Renal pelvis (tissue), 12 donors: ENCODE measurements around the gene IQCH. TPM values are rescaled to one million over a fixed set of nuclear protein-coding genes. Genes with fewer than 3 reads are reported as not detected.

Source experiments
- DNase-seq: peaks from one replicate; pipeline ENCODE4 v3.0.0-alpha.2; 2013
- long read RNA-seq, 16 experiments: transcript quantifications; one replicate each; lab custom pipeline, GENCODE V29; 2026
- polyA plus RNA-seq, 3 donors: library from polyadenylated mRNA; unstranded; fragments of 120-200 nt; gene quantifications; one replicate each; pipeline ENCODE4 v1.2.1, GENCODE V29; 2013; ENCODE audit not compliant: insufficient read length in 3 of 3

IQCH gene
- polyA plus RNA-seq: 10 to 100 TPM in 1 of 3 donors, 1 to 10 TPM in 2; 7.7 to 10.1 (median 7.8) TPM
- long read RNA-seq, donor 1, partial matches to known transcripts: 0 of 13 reads
- long read RNA-seq, donor 1, other reads (novel, unspliced or antisense): 13 of 13 reads
- long read RNA-seq, donor 2, partial matches to known transcripts: 0 of 5 reads
- long read RNA-seq, donor 2, other reads (novel, unspliced or antisense): 5 of 5 reads
- long read RNA-seq, donor 3: 0 reads
- long read RNA-seq, donor 4: 0 reads
- long read RNA-seq, donor 5: 0 reads
- long read RNA-seq, donor 6: 0 reads
- long read RNA-seq, donor 7: 0 reads
- long read RNA-seq, donor 8: 0 reads
- long read RNA-seq, donor 9: 0 reads
- long read RNA-seq, donor 10, partial matches to known transcripts: 0 of 16 reads
- long read RNA-seq, donor 10, other reads (novel, unspliced or antisense): 16 of 16 reads
- long read RNA-seq, donor 11: 0 reads
- long read RNA-seq, donor 12, partial matches to known transcripts: 0 of 7 reads
- long read RNA-seq, donor 12, other reads (novel, unspliced or antisense): 7 of 7 reads
- long read RNA-seq, donor 13: 0 reads
- long read RNA-seq, donor 14: 0 reads
- long read RNA-seq, donor 15: 0 reads
- long read RNA-seq, donor 16, partial matches to known transcripts: 0 of 6 reads
- long read RNA-seq, donor 16, other reads (novel, unspliced or antisense): 6 of 6 reads

DNA sequence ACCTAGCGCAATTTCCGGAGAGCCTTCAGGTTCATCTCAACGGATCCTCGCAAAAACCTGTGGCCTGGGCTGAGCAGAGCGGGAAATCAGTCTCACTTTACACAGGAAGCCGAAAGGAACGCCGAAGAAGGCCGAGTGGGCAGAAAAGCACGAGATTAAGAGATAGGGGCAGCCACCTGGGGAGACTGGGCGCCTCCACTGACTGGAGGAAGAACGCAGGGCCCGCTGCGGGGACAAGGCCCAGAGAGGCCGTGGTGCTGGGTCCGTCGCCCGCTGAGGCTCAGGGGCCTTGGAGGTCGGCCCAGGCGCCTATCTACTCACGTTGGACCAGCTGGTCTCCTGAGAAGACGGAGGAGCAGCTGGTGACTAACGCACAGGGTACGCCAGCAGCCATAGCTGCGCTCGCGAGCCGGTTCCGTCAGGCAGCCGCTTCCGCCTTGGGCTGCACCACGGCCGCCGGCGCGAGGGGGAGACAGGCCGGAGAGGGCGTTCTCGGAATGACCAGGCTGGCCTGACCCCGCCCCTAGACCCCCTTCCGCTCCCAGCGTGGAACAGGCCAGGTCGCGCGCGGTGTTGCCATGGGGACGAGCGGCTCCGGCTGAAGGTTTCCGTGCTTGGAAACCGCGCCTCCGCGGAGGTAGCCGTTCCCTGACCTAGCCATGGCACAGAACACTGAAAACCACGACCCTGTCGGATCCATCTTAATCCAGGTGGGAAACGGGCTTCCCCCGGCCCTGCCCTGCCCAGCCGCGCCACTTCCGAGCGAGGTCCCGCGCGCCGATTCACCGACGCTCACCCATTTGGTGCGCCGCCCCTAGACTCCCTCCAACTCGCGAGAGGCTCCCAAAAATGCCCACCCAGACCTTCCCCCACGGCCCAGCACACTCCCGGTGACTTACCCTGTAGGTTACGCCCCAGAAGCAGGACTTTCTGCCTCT, at the start of gene IQCH, which contains the start of gene AAGAB:
TSS of gene IQCH (plus strand) at position 549 of the 938 bp plus-strand sequence. CDS start at position 660, 111 bp downstream.
TSS of gene AAGAB (minus strand) at position 424 of the 938 bp plus-strand sequence. CDS start at position 394, 30 bp downstream.
- DNase-seq: peak; percentile 96

DNA sequence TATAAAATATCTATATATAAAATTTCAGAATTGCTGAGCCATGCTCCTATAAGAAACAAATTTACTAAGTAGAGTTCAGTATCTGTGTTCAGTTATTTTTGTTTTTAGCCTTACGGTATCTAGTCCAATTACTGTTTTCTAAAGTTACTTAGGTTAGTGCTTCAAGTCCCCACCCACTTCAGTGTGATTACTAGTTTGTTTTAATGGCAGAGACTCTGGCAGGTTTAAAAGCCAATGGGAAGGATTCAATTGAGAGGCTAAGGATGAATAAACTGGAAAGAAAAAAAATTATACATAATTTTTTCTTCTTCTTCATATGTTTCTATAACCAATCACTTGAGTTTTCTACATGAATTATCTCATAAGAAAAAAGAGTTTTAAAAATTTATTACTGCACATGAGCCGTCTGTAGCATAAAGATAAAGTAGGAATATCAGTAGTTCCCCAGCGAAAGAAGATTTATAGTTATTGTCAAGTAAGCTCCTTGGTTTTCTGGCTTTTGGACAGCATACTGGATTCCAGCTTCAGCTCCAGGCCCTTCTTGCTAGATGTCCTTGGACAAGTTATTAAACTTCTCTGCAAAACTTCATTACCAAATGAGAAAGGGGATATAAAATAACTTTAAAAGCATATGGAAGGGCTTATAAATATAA, 46.9 kb upstream of the IQCH start:
- DNase-seq: no peak

DNA sequence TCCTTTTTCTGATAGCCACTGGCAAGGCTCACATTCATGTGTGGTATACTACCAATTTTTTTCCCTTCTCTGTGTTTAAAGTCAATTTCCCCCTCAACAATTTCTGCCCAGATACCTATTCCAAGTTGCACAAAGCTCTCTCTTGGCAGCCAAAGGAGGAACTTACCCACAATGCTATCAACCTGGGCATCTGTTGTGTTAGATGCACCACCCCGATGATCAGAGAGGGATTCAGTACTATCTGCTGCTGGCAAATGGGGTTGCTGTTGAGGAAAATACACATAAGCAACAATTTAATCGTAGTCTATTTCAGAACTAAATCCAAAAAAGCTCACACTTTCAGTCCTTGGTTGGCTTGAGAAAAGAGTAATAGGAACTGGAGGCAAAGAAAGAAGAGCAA, 46.2 kb upstream of the IQCH start:
- no peak for DNase-seq

GRCh38 chr15:67210555-67211168, 43.9 kb upstream of the IQCH start:
- no peak for DNase-seq

GRCh38 chr15:67212684-67213367, 41.8 kb upstream of the IQCH start:
- DNase-seq: no peak

DNA sequence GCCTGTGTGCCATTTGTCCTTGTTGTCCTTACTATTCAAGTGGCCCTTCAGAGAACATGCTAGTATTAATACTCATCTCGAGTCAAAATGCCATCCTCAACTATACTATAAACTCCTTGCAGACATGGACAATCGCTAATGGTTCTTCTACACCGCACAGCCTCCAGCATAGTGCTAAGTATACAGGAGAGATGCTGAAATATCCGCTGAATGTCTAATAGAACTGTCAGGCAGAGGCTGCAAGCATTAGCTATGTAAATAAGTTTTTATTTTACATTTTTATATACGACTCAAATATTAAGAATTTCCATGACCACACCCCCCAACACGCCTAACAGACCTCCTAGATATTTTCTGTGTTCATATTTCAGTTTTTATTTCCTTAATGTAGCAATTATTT, 39.5 kb upstream of the IQCH start:
- DNase-seq: no peak

DNA sequence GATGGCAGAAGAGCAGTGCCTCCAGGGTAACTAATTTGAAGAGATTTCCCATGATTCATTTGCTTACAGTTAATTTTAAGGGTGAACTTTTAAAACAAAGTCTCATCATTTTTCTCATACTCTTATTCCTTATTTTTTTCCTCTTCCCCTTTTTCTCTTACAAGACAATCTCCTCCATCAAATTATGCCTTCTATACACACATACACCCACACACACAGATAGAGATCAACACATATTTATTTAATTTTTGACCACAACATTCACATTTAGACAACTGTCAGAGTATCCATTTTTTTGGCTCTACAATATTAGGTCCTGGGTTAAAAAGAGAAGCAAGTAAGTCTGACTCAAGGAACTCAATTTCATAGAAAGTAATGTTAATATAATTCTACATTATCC, 37.7 kb upstream of the IQCH start:
- no peak for DNase-seq

- DNase-seq: no peak
Observed at GRCh38 chr15:67218428-67218827, 36.2 kb upstream of the IQCH start.

DNA sequence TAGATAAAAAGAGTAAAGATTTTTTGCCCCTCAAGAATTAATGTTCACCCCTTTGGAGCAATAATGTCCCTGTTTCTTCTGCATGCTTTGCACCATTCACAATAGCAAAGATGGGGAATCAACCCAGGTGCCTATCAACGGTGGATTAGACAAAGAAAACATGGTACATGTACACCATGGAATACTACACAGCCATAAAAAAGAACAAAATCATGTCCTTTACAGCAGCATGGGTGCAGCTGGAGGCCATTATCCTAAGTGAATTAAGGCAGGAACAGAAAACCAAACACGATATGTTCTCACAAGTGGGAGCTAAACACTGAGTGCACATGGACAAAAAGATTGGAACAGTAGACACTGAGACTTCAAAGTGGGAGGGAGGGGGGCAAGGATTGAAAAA, 35.3 kb upstream of the IQCH start:
- DNase-seq: no peak

DNA sequence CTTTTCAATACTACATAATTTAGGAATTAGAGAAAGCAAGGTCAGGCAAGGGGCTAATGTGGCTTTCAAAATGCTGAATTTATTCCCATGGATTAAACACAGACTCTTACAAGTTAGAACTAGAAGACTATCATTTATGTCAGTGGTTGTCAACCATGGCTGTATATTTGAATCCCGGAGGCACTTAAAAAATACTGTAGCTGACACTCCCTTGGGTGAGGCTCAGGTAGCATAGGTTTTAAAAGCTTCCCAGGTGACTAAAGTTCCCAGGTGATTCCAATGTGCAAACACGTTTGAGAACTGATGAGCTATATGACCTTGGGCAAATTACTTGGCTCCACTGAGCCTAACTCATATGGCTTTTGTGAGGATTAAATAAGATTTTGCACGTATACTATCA, 29.7 kb upstream of the IQCH start:
- no peak for DNase-seq

DNA sequence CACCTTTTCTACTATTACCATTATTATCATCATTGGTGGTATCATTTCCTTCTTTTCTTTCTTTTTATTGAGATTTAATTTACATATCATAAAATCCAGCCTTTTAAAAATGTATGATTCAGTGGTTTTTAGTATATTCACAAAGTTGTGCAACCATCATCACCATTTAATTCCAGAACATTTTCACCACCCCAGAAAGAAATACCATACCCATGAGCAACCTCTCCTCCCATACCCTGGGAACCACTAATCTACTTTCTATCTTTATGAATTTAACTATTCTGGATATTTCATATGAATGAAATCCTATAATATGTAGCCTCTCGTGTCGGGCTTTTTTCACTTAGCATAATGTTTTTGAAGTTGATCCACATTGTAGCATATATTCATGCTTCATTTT, 29.2 kb upstream of the IQCH start:
- no peak for DNase-seq

DNA sequence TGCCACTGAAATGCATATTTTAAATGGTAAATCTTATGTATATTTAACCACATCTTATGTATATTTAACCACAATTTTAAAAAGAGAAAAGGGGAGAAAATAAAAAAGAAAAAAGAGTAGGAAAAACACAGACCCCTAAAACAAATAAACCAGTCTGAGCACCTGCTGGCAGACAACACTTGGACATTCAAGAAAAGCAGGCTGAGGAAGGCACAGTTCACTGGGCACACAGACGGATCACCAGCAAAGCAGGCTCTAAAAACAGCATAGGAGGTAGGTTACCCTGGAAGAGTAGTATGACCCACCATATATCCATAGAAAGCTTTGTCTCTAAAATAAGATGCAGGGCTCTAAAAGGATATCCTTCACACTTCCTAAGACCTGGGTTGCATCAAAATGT, 27.2 kb upstream of the IQCH start:
- DNase-seq: no peak

DNA sequence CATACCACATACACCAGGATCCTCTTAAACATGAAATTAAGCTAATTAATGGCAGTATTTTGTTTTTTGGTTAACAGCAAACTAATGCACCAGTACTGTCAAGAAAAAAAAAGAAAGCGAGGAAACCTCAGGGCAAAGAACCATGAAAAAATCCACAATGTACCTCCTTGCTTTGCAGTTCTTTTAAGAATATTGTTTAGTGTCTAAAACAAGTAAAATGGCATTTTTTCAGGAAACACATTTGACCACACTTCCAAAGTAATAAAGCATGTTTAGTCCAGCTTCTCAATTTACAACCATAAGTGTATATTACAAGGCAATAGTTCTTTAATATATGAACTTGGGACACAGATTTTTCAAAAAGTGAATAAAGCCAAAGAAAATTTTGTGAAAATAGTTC, 26.7 kb upstream of the IQCH start:
- no peak for DNase-seq

- DNase-seq: no peak
Observed at GRCh38 chr15:67228286-67228685, 26.3 kb upstream of the IQCH start.

- DNase-seq: no peak
Observed at GRCh38 chr15:67230504-67230903, 24.1 kb upstream of the IQCH start.

- no peak for DNase-seq
Observed at GRCh38 chr15:67232591-67232990, 22.0 kb upstream of the IQCH start.

- DNase-seq: no peak
Observed at GRCh38 chr15:67240235-67241131, 14.1 kb upstream of the IQCH start.

DNA sequence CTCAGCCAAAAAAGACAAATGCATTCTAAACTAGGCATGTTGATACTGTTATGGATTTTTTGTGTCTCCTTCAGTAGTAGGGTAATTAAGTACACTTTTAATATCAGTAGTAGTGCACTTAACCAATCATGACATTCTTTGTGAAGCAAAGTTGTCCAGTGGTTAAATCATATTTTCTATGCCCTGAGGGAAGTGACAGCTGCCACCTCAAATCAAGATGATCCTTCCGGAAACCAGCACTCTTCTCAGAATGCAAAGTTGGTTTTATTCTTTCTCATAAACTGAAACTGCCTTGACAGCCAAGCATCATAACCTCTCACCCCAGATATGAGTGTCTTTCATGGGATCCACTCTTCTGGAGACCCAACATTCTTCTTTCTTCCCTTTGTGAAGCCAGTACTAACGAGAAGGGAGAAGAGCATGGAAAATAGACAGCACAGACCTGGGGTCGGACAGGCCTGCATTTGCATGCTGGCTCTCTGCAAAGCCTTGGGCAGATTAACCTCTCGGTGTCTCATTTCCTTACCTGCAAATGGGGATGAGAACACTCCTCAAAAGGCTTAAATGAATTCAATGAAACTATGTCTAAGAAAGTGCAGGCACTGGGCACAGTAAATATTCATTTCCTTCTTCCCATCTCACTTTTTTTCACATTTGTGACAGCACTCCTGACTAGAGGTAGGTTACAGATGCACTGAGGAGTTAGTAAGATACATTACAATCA, 13.3 kb upstream of the IQCH start:
- DNase-seq: no peak

- DNase-seq: no peak
Observed at GRCh38 chr15:67242708-67243111, 11.9 kb upstream of the IQCH start.
